Measurements from ENCODE around the gene DLGAP1.

The DLGAP1 gene

GRCh38 chr18:3466872-3467271 is 988.2 kb downstream of the DLGAP1 start:
- no peak for DNase-seq (ENCODE audit: low read depth)

GRCh38 chr18:3466045-3466444 is 989.1 kb downstream of the DLGAP1 start:
- DNase-seq (ENCODE audit: low read depth) = peak; percentile 82

DNA sequence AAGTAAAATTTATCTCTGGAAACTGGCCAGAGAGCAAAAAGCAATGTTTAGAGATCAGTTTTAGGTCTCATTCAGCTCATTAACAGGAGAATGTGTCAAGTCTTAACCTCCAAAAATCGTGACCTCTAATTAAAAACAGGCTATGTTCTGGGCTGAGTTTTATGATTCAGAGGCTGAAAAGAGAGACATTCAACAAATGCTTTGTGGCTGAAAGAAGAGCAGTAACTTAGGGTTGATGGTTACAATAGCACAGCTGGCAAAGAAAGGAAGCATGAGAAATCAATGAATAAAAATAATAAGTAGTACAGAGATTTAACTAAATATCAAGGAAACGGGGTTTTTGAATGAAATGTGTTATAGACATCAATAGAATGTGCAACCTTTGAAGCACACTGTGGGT is 992.1 kb downstream of the DLGAP1 start:
- DNase-seq (ENCODE audit: low read depth) = no peak

GRCh38 chr18:3461704-3462103 is 993.4 kb downstream of the DLGAP1 start:
- no peak for DNase-seq (ENCODE audit: low read depth)

- no peak for DNase-seq (ENCODE audit: low read depth)
Observed at GRCh38 chr18:3460823-3461398, 994.2 kb downstream of the DLGAP1 start.

DNA sequence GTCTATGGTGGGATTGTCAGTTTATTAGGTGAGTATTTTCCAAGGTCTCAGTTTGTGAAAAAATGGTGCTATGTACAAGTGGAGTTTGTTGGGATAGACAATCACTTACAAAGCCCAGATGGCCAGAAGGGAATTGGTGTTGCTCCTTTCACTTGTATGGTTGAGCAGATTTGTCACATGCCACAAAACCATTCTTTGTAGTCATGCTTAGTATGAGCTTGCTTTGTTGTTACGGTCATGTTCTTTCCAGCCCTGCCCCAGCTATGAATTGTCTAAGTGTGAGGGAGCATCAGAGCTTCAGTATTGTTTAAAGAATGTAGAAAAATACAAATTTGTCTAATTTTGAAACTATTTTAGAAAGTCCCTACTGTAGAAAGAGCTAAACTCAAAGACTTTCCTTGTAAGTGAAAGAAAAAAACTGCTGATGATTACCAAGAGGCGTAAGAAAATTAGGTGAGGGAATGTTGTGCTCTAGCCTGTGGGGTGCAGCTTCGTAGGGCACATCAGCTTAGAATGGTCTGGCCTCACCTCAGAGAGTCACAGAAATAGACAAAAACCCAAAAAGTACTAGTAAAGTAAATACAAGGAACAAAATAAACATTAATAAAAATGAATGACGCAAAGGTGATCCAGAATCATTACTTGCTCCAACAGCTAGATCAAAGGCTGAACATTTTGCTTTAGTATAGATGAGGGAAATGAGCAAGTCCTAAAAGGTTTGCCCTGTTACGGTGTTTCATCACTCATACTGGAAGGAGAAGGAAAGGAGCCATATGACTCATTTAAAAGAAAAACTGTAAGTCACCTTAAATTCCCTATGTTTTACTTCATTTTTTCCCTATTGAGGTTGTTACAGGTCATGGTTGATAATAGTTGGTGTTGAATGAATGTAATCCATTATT is 995.9 kb downstream of the DLGAP1 start:
- no peak for DNase-seq (ENCODE audit: low read depth)

GRCh38 chr18:3458378-3458777 is 996.7 kb downstream of the DLGAP1 start:
- no peak for DNase-seq (ENCODE audit: low read depth)

DNA sequence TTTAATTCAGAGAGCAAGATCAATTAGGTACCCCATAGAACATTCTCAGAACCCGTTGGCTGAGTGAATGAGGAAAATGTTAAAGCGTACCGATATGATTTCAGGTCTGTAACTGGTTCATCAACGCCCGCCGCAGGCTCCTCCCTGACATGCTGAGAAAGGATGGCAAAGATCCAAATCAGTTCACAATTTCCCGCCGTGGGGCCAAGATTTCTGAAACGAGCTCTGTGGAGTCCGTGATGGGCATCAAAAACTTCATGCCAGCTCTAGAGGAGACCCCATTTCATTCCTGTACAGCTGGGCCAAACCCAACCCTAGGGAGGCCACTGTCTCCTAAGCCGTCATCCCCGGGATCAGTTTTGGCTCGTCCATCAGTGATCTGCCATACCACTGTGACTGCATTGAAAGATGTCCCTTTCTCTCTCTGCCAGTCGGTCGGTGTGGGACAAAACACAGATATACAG is 997.8 kb downstream of the DLGAP1 start:
- no peak for DNase-seq (ENCODE audit: low read depth)

GRCh38 chr18:3456686-3457069 is 998.4 kb downstream of the DLGAP1 start:
- DNase-seq (ENCODE audit: low read depth) = no peak

GRCh38 chr18:3455907-3456685 is 999.0 kb downstream of the DLGAP1 start:
- no peak for DNase-seq (ENCODE audit: low read depth)

GRCh38 chr18:3455090-3455635 is 999.9 kb downstream of the DLGAP1 start:
- DNase-seq (ENCODE audit: low read depth) = no peak

GRCh38 chr18:3454365-3455089 is 1000.6 kb downstream of the DLGAP1 start:
- DNase-seq (ENCODE audit: low read depth) = no peak

GRCh38 chr18:3453540-3454364 is 1001.4 kb downstream of the DLGAP1 start:
- DNase-seq (ENCODE audit: low read depth) = peak; percentile 88

GRCh38 chr18:3452750-3453539 is 1002.2 kb downstream of the DLGAP1 start:
- DNase-seq (ENCODE audit: low read depth) = no peak

DNA sequence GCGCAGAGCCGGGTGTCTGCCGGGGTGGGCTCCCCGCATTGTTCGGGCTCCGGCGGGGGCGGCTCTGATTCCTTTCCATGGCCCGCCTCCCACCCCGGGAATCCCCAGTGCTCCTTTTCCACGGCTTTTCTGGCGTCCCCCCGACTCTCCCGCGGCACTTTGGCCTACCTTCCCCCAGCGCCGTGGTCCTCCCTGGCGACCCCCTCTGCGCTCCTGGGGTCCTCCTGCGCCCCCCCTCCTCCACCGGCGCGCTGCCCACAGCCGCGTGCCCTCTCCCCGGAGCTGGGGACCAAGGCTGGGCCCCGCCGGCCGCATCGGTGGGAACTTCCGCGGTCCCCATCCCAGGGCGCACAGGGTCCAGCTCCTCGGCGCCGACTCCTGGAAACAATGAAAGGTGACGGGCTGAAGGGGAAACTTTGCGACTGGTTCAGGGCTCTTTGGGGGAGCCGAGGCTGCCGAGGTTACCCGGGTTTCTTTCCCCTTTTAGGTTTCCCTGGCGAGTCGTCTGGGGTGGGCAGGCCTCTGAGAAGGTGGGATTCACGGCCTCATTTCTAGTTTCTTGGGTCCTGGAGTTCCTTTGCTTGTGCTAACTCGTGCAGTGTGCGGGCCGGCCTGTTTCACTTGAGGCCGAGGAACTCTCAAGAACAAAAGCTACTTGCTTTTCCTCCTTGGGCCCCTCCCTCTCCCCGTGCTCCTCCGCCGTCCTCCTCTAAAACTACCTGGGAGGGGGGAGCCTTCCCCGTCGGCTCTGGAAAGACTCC is 1002.9 kb downstream of the DLGAP1 start:
- no peak for DNase-seq (ENCODE audit: low read depth)

DNA sequence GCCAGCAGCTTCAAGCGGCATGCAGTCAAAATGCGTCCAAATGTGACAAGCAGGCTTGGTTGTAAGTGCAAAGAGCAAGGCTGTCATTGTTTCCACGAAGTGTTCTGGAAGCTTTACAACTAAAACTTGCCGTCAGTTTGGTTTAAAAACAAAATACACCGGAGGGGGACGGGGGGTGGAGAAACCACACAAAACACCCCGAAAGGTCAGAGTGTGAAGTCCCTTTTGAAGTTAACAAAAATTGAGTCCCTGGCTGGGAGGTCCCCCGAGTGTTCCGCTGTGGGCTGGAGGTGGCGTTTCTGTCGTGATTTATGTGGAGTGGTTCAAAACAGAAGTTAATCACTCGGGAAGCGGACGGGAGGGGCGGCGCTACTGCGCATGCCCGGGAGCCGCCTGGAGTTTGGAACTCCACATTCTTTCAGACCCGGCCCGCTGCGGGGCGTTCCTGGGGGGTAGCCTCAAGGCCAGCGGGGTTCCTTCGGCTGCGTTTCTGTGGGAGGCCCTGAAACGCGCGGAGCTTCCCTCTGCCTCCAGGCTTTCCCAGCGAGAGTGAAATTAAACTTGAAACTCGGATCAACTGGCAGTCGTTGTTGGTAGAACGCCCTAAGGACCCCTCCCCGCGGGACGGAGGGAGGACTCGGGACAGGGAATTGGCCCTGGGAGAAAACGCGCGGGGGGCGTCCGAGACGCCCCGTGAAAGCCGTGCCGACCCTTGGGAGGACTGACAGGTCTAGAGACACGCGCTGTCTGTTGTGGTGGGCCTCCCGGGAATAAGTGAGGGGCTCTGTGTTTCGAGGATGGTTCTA is 1003.7 kb downstream of the DLGAP1 start:
- no peak for DNase-seq (ENCODE audit: low read depth)

GRCh38 chr18:3450799-3451182 is 1004.3 kb downstream of the DLGAP1 start:
- DNase-seq (ENCODE audit: low read depth) = no peak

DNA sequence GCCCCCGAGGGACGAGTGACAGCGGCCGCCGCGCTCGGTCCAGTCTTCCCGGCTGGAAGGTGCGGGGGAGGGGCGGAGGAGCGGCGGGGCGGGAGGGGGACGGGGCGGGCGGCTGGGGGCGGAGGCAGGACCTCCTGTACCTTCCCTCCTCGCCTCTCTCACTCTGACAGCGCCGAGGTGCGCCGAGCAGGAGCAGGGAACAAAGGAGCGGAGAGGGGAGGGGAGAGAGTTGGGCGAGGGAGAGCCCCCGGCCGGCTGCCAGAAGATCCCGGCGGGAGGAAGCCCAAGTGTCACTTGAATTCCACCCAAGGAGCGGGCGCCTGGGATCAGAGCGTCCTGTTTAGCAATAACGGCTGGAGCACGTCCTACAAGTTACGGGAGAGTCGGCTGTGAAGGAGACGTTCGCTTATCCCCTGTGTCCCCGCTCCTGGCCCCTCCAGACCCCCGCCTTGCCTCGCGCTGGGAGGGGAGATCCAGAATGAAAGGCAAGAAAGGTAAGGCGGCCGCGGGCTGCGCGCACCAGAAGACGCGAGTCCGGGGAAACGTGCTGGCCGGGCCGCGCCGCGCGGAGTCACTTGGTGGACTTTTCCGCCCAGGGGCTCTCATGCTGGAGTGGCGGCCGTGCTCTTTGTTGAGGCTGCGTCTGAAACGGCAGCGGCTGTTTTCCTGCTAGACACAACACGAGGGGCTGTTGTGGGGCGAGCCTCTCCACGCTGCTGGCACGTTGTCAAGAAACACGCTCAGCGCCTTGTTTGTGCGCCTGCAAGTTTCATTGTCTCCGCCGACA is 1004.9 kb downstream of the DLGAP1 start, which contains the start of gene TGIF1:
Gene TGIF1 (plus strand): TSS at position 161 of the 787 bp plus-strand sequence. CDS start 318 bp downstream, at position 479.
- no peak for DNase-seq (ENCODE audit: low read depth)

Measured in non-pigmented ciliary epithelial cell (primary cell).